Caco-2 (cell line): ENCODE data around the gene MAD2L1. TPM values are rescaled to one million over a fixed set of nuclear protein-coding genes. Genes with fewer than 3 reads are reported as not detected.

ENCODE experiments used
- BruUV-seq: library from RNA; stranded (reverse); fragments of 400-500 nt; replicated peaks from 2 replicates; lab custom pipeline; 2021; lab: Mats Ljungman, UMichigan
- CTCF ChIA-PET: fragments of 300-600 bp; sonication (Branson Sonifier 250); formaldehyde crosslinking; loops from one replicate; lab custom pipeline; 2022; ENCODE audit warnings: antibody characterized with exemption; lab: Charles Lee
- POLR2A ChIA-PET: fragments of 300-600 bp; sonication (Branson Sonifier 250); formaldehyde crosslinking; loops from one replicate; lab custom pipeline; 2022; ENCODE audit warnings: antibody characterized with exemption; lab: Charles Lee
- DNase-seq, 2 experiments: peaks; one replicate each; pipeline versions ENCODE4 v3.0.0 to v3.0.0-alpha.2; 2020 to 2022
- H3K27me3 ChIP-seq: replicated peaks from 2 replicates; pipeline ENCODE4 v1.6.0; 2011; ENCODE audit warnings: low read length; ENCODE audit not compliant: control insufficient read depth, insufficient read depth
- H3K36me3 ChIP-seq: 2 replicates; pipeline ENCODE4 v1.5.1; 2011; ENCODE audit warnings: low read length; ENCODE audit not compliant: control insufficient read depth, insufficient read depth
- H3K4me1 ChIP-seq: fragments of 250-450 bp; sonication (Bioruptor Pico); 2 replicates; pipeline ENCODE4 v1.5.1; 2020; ENCODE audit warnings: mild to moderate bottlenecking
- H3K4me3 ChIP-seq: 2 replicates; pipeline ENCODE4 v1.5.1; 2011; ENCODE audit warnings: low read depth, mild to moderate bottlenecking, control low read depth, low read length
- H3K9me3 ChIP-seq: fragments of 250-450 bp; sonication (Bioruptor Pico); 2 replicates; pipeline ENCODE4 v1.5.1; 2020; ENCODE audit warnings: mild to moderate bottlenecking, moderate library complexity
- H3K27ac Mint-ChIP-seq: one replicate; pipeline ENCODE4 v1.8.0; 2022; ENCODE audit warnings: mixed read lengths; ENCODE audit not compliant: unreplicated experiment
- H3K27me3 Mint-ChIP-seq: one replicate; pipeline ENCODE4 v1.8.0; 2022; ENCODE audit warnings: mixed read lengths; ENCODE audit not compliant: insufficient read depth, unreplicated experiment
- H3K36me3 Mint-ChIP-seq: one replicate; pipeline ENCODE4 v1.8.0; 2022; ENCODE audit warnings: mild to moderate bottlenecking, mixed read lengths; ENCODE audit not compliant: insufficient read depth, unreplicated experiment
- H3K4me1 Mint-ChIP-seq: one replicate; pipeline ENCODE4 v1.8.0; 2022; ENCODE audit warnings: low read depth, mixed read lengths; ENCODE audit not compliant: unreplicated experiment
- H3K4me3 Mint-ChIP-seq: one replicate; pipeline ENCODE4 v1.8.0; 2022; ENCODE audit warnings: mild to moderate bottlenecking, moderate library complexity, mixed read lengths; ENCODE audit not compliant: unreplicated experiment
- H3K9me3 Mint-ChIP-seq: one replicate; pipeline ENCODE4 v1.8.0; 2022; ENCODE audit warnings: mixed read lengths; ENCODE audit not compliant: unreplicated experiment
- intact Hi-C: fragments of 100-400 bp; cut with micrococcal nuclease; formaldehyde crosslinking; loops from one replicate; pipeline ENCODE4 v1.10.0; 2022; ENCODE audit not compliant: unreplicated experiment
- total RNA-seq: library from RNA; stranded (reverse); gene quantifications from 2 replicates; pipeline ENCODE4 v1.2.3, GENCODE V29; 2022
- TF ChIP-seq, protein P1 (sequence below), 2 experiments: fragments of 200-600 bp in 1 of 2; IDR thresholded peaks; 1 replicate in 1 of 2; 2 replicates in 1 of 2; pipeline versions ENCODE4 v1.5.1 to v1.8.0; 2011 to 2022; ENCODE audit warnings: antibody characterized with exemption in 1 of 2, control low read depth in 1 of 2, inconsistent platforms in 1 of 2, low read depth in 1 of 2, low read length in 1 of 2, mild to moderate bottlenecking in 1 of 2, moderate library complexity in 1 of 2; ENCODE audit not compliant: insufficient read depth in 1 of 2, severe bottlenecking in 1 of 2, unreplicated experiment in 1 of 2

The MAD2L1 gene
- total RNA-seq, 1 experiment from 2014 or later: 59.0 TPM

DNA sequence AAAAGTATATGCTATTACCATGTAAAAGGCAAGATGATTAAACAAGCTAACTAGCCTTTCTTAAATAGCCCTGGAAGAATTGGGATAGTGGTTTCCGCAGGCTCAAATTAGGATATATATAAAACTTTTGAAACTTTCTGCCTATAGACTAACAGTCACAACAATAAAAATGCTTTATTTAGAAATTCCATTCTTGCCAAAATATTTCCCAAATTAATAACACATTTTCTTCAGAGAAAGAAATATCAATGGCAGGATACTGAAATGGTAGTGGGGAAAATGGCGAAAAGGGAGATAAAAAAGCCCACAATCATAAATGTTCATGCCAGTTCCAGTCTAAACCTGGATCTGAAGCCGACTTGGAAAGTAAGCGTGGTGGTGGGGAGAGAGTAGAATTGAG, 56.0 kb downstream of the MAD2L1 start:
- H3K27me3 Mint-ChIP-seq: peaks cover 2% of the 10 kb centered on the region
- CTCF ChIA-PET: no interaction called here
- TF ChIP-seq, protein P1, sequence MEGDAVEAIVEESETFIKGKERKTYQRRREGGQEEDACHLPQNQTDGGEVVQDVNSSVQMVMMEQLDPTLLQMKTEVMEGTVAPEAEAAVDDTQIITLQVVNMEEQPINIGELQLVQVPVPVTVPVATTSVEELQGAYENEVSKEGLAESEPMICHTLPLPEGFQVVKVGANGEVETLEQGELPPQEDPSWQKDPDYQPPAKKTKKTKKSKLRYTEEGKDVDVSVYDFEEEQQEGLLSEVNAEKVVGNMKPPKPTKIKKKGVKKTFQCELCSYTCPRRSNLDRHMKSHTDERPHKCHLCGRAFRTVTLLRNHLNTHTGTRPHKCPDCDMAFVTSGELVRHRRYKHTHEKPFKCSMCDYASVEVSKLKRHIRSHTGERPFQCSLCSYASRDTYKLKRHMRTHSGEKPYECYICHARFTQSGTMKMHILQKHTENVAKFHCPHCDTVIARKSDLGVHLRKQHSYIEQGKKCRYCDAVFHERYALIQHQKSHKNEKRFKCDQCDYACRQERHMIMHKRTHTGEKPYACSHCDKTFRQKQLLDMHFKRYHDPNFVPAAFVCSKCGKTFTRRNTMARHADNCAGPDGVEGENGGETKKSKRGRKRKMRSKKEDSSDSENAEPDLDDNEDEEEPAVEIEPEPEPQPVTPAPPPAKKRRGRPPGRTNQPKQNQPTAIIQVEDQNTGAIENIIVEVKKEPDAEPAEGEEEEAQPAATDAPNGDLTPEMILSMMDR (IDR thresholded peaks at IDR 0.05; ENCODE audit: insufficient read depth in 1 of 2, low read depth in 1 of 2, low read length in 1 of 2, severe bottlenecking in 1 of 2, unreplicated experiment in 1 of 2): no peak
- no peaks in the 10 kb centered on the region for H3K36me3 Mint-ChIP-seq
- intact Hi-C loops: no loop called here
- H3K27ac Mint-ChIP-seq: no peak overlapping the region
- H3K4me3 Mint-ChIP-seq: no peak overlapping the region
- no peak for DNase-seq
- BruUV-seq: no TSS peak
- H3K27me3 ChIP-seq: no peaks in the 10 kb centered on the region
- no peaks in the 10 kb centered on the region for H3K4me1 Mint-ChIP-seq
- no peak overlapping the region for H3K4me3 ChIP-seq
- POLR2A ChIA-PET: no interaction called here
- H3K36me3 ChIP-seq: no peaks in the 10 kb centered on the region
- H3K9me3 ChIP-seq: no peaks in the 10 kb centered on the region
- H3K4me1 ChIP-seq: no peaks in the 10 kb centered on the region
- peaks cover 6% of the 10 kb centered on the region for H3K9me3 Mint-ChIP-seq

DNA sequence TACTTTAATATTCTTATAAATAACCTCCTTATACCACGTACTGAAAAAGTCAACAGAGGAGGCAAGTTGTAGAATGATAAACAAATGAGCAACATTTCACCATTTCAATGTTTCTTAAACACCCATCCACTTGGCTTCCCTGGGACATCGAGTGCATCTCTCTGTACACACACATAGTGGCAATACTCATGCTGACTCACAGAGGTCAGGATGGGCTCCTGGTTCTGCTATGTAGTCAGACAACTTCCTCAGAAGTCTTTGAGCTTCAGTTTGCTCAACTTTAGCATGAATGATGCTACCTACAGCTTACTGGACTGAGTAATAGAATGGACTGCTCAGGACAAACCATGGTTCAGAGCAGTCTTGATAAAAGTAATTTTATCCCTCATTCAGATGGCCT, 56.9 kb downstream of the MAD2L1 start:
- BruUV-seq: no TSS peak
- Histone ChIP-seq H3K27me3 (no peaks in the 10 kb centered on the region), H3K9me3 (no peaks in the 10 kb centered on the region), H3K36me3 (no peaks in the 10 kb centered on the region), H3K4me1 (no peaks in the 10 kb centered on the region), H3K4me3 (no peak overlapping the region)
- no peak for DNase-seq
- intact Hi-C loops: no loop called here
- Mint-ChIP-seq H3K27ac (no peak overlapping the region), H3K27me3 (no peaks in the 10 kb centered on the region), H3K4me1 (no peaks in the 10 kb centered on the region), H3K9me3 (no peaks in the 10 kb centered on the region), H3K36me3 (no peaks in the 10 kb centered on the region), H3K4me3 (no peak overlapping the region)
- CTCF ChIA-PET: no interaction called here
- POLR2A ChIA-PET: no interaction called here
- TF ChIP-seq, protein P1 (IDR thresholded peaks at IDR 0.05; ENCODE audit: insufficient read depth in 1 of 2, low read depth in 1 of 2, low read length in 1 of 2, severe bottlenecking in 1 of 2, unreplicated experiment in 1 of 2): no peak

GRCh38 chr4:120008957-120009356, 57.7 kb downstream of the MAD2L1 start:
- Mint-ChIP-seq H3K27ac (no peak overlapping the region), H3K4me1 (no peaks in the 10 kb centered on the region), H3K27me3 (no peaks in the 10 kb centered on the region), H3K9me3 (no peaks in the 10 kb centered on the region), H3K36me3 (no peaks in the 10 kb centered on the region), H3K4me3 (no peak overlapping the region)
- intact Hi-C loops: no loop called here
- Histone ChIP-seq H3K36me3 (no peaks in the 10 kb centered on the region), H3K9me3 (no peaks in the 10 kb centered on the region), H3K4me1 (no peaks in the 10 kb centered on the region), H3K27me3 (no peaks in the 10 kb centered on the region), H3K4me3 (no peak overlapping the region)
- CTCF ChIA-PET: no interaction called here
- no TSS peak for BruUV-seq
- POLR2A ChIA-PET: no interaction called here
- DNase-seq: no peak
- TF ChIP-seq, protein P1 (IDR thresholded peaks at IDR 0.05; ENCODE audit: insufficient read depth in 1 of 2, low read depth in 1 of 2, low read length in 1 of 2, severe bottlenecking in 1 of 2, unreplicated experiment in 1 of 2): no peak
